Activated CD4-positive, CD25-positive, alpha-beta regulatory T cell treated with anti-CD3 and anti-CD28 coated beads, Interleukin-2, amount 50 U/mL, for 16 hours (primary cell): ENCODE results near the gene TNS3.

Source experiments
- DNase-seq: peaks from one replicate; pipeline ENCODE4 v3.0.0-alpha.2; 2020; ENCODE audit warnings: low read depth, low spot score

TNS3 gene

DNA sequence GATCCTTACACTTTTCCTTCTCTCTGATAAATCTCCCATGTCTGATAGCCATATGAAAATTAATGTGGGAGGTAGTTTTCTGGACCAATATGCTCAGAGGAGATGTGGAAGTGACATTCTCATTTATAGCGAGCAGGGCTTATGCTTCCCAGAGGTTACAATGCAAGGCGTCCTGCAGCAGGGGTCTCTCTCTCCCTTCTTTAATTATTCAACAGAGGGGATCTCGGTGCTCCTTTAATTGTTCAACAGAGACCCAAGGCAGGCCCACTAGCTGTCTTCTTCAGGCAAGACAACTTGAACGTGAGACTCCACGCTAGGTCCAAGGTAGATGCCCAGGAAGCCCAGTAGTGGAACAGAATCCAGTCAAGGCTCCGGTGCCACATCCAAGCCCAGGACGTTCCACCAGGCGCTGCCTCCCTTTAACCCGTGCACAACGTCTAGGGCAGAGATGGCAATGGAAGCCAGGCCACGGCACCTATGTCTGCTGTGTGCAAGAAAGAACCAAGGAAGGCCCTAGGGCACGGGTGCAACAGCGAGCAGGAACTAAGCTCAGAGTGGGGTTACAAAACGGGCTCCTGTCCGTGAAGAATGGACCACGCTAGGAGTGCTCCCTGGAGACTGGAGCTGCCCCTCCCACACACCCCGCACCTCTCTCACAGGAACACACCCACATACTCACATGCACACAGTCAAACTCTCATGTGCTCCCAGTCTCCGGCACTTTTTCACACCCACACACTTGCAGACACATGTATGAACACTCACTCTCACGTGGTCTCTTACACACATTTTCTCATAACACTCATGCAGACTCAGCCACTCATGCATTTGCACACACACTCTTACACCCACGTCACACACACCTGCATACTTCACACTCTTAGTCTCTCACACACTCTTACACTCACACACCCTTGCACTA is 230.4 kb downstream of the TNS3 start:
- DNase-seq = no peak

DNA sequence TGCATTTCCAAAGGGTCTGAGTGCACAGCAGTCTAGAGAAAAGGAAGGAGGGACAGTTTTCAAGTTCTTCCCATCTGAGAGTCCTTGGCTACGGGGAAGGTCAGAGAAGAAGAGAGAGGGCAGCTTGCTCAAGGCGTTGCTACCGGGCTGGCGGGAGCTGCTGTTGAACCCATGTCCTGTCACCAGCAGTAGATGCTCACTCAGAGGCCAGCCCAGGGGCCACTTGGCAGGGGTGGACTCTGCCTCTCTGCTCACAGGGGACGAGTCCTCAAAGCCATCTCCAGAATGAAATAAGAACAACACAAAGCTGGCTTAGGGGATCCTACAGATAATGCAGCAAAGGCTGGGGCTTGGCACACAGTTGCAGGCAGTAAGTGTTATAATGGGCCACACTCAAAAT is 231.5 kb downstream of the TNS3 start:
- DNase-seq = no peak

GRCh38 chr7:47349401-47349800 is 232.5 kb downstream of the TNS3 start:
- no peak for DNase-seq

DNA sequence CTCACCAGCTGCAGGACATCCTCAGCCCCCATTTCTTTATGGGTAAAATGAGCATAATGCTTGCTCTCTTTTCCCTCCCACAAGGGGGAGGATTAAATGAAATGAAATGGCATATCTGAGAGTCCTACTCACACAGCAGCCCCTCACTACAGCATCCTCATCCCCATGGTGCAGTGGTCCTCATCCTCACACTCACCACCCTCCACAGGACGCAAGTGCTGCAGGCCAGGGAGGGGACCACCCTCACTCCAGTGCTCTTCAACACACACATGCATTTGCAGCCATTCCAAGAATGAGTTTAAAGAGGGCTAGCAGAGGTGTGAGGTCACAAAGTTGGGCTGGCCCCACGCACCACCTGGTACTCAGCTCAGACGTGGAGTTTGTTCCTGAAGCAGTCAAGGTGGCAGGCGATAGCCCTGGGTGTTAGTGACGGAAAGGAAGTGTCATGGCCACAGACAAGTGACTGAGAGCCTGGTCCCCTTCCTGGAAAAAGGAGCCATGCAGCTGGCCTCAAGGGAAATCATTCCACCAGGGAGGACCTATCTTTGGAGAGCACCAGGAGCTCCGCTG is 234.0 kb downstream of the TNS3 start:
- DNase-seq = no peak

GRCh38 chr7:47347346-47347745 is 234.6 kb downstream of the TNS3 start:
- no peak for DNase-seq

DNA sequence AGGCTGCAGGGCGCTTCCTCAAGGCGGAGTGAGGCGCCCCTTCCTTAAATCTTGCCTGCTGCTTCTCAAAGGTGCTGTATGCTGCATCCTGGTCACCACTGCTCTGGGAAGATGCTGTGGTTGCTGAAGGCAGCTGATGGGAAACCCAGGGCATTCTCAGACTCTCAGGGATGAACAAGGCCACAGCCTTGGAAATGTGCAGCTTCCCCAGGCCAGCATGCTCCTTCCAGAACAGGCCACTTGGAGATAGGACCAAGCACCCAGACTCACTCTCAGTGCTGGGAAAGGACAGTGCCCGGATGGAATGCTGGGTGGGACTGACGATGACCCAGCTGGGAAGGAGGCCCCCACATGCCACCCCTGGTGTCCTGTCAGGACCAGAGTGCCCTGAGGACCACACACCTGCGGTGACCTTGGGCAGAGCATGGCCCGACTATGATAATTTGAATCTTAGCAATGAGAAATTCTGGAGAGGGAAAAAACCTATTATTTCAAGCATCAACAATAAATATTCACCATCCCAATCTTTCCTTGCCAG is 235.5 kb downstream of the TNS3 start:
- no peak for DNase-seq

- DNase-seq = no peak
Measured at GRCh38 chr7:47345857-47346298, 236.0 kb downstream of the TNS3 start.

DNA sequence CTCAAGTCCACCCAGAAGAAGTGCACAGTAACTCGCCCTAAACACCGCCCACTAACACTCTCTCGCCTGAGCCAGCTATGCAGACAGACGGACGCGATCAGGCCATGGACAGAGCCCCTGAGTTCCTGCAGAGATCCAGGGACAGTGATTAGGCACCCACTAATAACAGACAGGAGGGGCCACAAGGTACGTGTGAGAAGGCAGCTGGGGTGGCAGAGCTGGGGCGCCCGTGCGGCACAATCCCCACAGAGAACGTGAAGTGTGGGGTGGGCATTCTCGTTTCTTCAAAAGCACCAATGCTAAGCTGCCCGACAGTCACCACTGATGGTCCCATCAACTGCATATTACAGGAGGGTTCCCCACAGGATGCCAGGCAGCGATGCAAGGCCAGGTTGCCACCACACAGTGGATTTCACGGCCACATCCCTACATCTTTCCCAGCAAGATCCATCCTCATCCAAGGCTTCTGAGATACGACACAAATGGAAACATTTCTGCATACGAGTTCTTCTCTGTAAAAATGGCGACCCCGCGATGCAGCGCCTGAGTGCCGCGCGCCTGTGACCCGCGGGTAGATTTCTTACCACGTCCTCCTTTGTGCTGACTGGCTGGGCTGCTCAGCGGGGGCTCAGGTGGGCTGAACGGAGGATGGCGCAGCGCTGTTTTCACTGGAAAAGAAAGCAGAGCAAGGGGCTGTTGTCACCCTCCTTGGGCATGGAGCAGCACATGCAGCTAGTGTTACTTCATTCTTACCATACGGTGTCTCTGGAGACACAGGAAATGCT is 237.5 kb downstream of the TNS3 start:
- no peak for DNase-seq

DNA sequence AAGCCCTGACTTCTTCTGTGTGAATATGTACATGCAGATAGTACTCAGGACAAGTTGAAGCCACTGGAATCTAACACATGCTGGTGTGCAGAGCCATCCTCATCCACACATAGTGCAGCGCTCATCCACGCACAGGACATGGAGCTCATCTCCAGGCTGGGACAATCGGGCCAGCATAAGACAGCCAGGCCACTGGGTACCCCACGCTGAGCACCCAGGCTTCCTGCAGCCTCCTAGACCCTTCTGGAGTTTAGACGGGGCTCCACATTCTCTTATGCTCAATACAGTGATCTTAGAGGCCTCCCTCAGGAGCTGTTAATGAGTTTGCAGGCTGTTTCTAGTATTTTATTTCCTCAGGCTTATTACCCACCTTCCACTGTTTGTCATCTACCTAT is 238.9 kb downstream of the TNS3 start:
- no peak for DNase-seq

DNA sequence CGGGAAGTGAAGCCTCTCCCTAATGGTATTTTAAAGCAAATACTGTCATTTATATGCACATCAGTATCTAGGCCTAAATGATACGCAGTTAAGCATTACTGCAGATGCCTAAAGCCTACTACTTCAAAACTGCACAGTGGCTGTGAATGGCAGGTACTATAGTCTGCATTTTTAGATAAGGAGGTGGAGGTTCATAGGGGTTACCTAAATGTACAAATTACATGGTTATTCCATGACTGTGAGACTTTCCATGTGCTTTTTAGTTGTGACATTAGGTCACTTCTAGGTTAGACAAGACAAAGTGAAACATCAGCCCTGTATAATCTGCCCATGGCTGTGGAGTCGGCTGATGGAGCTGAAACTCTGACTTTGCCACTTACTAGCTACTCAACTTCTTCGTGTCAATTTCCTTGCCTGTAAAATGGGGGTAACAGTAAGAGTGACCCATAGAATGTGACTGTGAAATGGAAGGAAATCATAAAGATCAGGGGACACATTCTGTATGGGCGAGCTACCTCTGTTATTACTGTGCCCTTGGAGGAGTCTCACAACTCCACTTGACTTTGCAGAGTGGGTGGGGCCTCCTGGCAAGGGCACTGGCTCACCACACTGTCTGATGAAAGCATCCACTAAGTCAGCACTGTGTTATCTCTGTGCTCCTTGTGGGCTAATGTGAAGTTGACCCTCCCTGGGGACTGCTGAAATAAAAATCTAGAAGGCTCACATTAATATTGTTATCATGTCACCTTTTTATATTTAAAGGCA is 239.4 kb downstream of the TNS3 start:
- DNase-seq = no peak

DNA sequence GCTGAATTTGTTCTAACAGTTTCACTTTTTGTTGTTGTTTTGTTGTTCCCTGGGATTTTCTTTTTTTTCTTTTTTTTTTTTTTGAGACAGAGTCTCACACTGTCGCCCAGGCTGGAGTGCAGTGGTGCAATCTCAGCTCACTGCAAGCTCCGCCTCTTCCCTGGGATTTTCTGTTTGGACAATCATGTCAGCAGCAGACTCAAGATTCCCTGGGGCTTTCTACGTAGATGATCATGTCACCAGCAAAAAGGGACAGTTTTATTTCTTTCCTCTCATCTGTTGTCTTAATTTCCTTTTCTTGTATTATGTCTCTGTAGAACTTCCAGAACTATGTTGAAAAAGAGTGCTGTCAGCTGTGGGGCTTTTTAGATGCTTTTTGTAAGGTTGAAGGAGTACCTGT is 241.4 kb downstream of the TNS3 start:
- DNase-seq = no peak

GRCh38 chr7:47338026-47338425 is 243.9 kb downstream of the TNS3 start:
- DNase-seq = no peak

DNA sequence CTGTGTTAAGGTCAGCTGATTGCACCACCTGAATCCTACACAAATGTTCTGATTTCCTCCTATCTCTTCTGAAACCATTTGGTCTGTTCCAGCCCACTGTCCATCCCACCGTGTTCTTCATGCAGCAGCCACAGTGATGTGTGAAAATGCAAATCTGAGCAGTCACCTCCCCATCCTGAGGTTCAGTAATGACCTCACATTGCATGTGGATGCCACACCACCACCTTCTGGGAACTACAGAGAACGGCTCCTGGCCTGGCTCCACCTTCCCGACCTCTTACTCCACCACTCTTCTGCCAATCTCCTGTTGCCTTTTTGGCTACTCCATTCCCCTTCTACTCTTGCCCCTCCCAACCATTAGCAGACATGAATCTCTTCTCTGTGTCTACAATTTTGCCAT is 244.4 kb downstream of the TNS3 start:
- no peak for DNase-seq

DNA sequence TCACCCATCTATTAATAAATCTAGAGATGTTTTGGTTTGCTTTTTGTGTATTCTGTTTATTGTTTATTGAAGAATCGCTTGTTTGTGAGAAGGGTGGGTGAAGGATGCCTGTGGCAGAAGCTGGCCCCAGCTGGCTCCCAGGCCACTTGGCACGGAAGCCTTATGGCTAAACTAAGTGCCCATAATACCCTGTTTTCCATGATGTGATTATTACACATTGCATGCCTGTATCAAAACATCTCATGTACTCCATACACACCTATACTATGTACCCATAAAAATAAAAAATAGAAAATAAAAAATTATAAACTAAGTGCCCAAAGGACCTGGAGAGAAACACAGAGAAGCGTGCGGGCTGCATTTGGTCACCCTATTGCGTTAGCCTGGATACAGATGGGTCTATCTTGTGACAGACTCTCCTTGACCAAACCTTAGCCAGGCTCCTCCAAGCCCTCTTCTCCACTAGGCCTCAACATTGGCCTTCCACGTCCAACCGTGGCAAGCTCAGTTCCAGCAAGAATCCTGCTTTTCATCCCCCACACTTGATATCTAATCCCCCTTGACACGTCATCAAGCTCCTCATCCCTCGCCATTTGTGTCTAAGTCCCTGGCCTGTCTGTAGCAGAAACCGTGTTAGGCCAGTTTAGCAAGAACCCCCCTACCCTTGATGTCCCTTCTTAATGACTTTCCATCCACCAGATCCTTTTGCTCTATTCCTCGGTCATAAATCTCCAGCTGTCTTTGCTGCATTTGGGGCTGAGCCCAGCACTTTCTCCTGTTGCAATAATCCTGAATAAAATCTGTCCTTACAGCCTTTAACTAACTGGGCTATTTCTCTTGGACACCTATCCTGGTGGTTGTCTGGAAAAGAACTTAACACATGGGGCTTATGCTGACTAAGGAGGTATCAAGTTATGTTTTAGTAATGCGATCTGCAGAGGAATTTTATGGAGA is 245.2 kb downstream of the TNS3 start:
- DNase-seq = no peak

GRCh38 chr7:47335557-47336471 is 246.1 kb downstream of the TNS3 start:
- DNase-seq = no peak

GRCh38 chr7:47335071-47335470 is 246.8 kb downstream of the TNS3 start:
- no peak for DNase-seq

DNA sequence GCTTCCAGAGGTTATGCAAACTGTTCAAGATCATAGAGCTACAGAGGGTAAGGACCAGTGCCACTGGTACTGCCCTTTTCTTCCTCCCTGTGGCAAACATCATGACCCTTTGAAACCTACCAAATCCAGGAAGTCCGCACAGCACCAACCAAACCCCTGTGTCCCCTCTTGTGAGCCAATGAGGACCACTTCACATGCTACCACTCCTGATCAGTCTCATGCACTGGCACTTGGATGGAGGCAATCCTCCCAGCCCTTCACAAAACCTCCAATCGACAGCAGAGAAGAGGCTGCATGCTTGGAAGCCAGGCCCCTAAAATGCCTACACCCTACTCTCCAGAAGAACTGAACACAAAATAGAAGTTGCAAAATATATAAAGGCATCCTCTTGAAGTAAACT is 248.0 kb downstream of the TNS3 start:
- no peak for DNase-seq

- DNase-seq = no peak
Measured at GRCh38 chr7:47333554-47333887, 248.4 kb downstream of the TNS3 start.
